IPS-18a (cell line): Measurements from ENCODE around the gene INAFM2.

Experiments used
- H3K27ac ChIP-seq: one replicate; pipeline ENCODE4 v1.5.1; 2013; ENCODE audit warnings: low read length
- H3K27me3 ChIP-seq: one replicate; pipeline ENCODE4 v1.6.1; 2013; ENCODE audit warnings: mild to moderate bottlenecking, low read length; ENCODE audit not compliant: control insufficient read depth, insufficient read depth
- H3K36me3 ChIP-seq: one replicate; pipeline ENCODE4 v1.6.1; 2013; ENCODE audit warnings: low read depth, low read length; ENCODE audit not compliant: control insufficient read depth
- H3K4me1 ChIP-seq: one replicate; pipeline ENCODE4 v1.6.1; 2013; ENCODE audit warnings: low read depth, low read length; ENCODE audit not compliant: control insufficient read depth
- H3K4me3 ChIP-seq: one replicate; pipeline ENCODE4 v1.5.1; 2013; ENCODE audit warnings: low read length
- H3K9ac ChIP-seq: one replicate; pipeline ENCODE4 v1.6.1; 2013; ENCODE audit warnings: mild to moderate bottlenecking, low read length, moderate library complexity
- H3K9me3 ChIP-seq: one replicate; pipeline ENCODE4 v1.6.1; 2013; ENCODE audit warnings: low read depth, low read length; ENCODE audit not compliant: control insufficient read depth

Gene INAFM2

DNA sequence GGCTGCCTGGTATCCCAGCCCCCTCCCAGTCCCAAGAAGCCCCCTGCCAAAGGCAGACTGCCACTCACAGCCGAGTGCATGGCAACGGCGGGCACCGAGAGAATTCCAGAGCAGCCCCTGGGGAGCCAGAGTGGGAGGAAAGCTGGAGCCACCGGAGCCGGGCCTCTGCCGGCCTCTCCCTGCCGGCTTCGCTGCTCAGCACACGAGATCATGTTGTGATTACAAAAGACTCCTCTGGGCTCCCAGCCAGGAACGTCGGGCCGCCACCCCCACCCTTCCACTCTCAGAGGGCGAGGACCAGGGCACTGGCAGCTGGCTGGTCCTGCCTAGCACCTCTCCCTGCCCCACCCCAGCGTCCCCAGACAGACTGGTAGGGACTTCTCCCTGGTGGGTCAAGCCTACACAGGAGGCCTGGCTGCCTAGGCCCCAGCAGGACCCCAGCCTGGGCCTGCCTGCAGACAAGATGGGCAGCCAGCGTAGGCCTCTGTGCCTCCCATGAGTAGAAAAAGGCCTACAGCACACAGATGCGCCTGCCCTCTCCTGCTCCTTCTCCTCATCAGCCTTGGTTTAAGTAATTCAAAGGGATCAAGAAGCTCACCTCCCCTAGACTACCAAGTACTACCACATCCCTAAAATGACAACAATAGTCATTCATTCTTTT lies 17.4 kb downstream of the INAFM2 start, which contains the start of gene CCDC9B:
Gene CCDC9B (minus strand): TSS at position 200 of the 661 bp plus-strand sequence. CDS start 120 bp downstream, at position 80.
- Histone ChIP-seq H3K27ac (no peak within 1 kb of the TSS), H3K9ac (no peak within 1 kb of the TSS), H3K9me3 (no peaks in the 10 kb centered on the region), H3K4me3 (no peak within 1 kb of the TSS), H3K4me1 (no peaks in the 10 kb centered on the region), H3K27me3 (peaks cover 6% of the 10 kb centered on the region), H3K36me3 (no peaks in the 10 kb centered on the region)

DNA sequence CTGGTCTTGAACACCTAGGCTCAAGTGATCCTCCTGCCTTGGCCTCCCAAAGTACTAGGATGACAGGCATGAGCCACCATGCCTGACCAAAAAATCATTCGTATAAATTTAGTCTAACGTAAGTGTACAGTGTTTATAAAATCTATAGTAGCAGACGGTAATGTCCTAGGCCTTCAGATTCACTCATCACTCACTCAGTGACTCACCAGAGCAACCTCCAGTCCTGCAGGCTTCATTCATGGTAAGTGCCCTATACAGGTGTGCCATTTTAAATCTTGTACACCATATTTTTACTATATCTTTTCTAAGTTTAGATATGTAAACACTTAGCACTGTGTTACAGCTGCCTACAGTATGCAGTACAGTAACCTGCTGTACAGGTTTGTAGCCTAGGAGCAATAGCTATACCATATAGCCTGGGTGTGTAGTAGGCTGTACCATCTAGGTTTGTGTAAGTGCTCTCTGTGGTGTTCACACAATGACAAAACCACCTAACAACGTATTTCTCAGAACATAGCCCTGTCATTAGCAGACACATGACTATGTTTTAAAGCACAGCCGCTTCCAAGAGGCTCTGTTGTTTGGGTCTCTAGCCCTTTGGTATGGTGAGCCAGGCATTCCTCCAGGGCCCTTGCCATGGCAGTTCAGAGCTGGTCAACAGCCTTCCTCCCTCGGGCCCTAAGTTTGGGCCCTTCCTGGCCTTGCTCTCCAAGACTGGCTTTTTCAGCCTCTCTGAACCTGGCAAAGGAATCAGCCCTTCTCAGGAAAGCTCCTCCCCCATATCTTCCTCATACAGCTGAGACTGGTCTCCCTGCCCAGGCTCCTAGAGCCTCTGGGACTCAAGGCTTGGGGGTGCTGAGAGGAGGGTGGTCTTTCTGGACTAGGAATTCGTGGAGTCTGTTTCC lies 19.2 kb downstream of the INAFM2 start:
- Histone ChIP-seq H3K36me3 (no peaks in the 10 kb centered on the region), H3K4me1 (no peaks in the 10 kb centered on the region), H3K4me3 (no peak overlapping the region), H3K27ac (no peak overlapping the region), H3K9me3 (no peaks in the 10 kb centered on the region), H3K9ac (no peak overlapping the region), H3K27me3 (no peaks in the 10 kb centered on the region)

DNA sequence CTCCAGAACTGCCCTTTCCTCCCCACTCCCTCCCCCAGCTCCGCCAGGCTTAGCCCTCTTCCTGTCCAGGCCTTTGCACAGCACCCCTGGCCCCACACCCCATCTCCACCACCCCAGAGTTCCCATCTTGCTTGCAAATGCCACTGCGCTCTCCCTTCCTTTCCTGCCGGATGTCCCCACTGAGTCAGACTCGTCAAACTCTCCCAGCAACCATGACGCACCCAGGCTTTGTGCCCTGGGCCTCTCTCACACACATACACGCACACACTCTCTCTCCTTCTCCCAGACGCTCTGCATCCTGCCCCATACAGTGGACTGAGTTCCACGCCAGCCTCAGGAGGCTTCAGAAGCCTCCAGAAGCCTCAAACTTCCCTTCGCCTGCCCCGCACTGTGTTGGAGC lies 20.0 kb downstream of the INAFM2 start:
- H3K9me3 ChIP-seq = no peaks in the 10 kb centered on the region
- no peaks in the 10 kb centered on the region for H3K4me1 ChIP-seq
- no peak overlapping the region for H3K9ac ChIP-seq
- H3K4me3 ChIP-seq = no peak overlapping the region
- H3K36me3 ChIP-seq = no peaks in the 10 kb centered on the region
- no peaks in the 10 kb centered on the region for H3K27me3 ChIP-seq
- H3K27ac ChIP-seq = no peak overlapping the region

DNA sequence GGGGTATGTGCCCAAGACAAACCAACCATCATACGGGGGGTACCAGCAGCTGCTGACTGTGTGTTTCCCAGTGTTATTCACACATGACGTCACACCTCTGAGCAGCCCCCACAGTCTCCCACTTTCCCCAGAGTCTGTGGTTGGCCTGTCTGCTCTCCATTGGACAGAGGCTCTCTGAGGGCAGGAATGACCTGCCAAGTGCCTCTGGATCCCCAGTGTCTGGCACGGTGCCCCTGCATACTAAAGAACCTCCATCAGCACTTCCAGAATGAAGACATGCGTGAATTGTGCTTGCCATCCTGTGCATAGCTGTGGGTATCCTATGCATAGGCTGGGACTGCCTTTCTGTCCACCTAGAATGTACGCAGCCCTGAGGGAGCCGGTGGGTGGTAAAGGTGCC lies 20.7 kb downstream of the INAFM2 start:
- Histone ChIP-seq H3K4me1 (no peaks in the 10 kb centered on the region), H3K27ac (no peak overlapping the region), H3K9ac (no peak overlapping the region)

DNA sequence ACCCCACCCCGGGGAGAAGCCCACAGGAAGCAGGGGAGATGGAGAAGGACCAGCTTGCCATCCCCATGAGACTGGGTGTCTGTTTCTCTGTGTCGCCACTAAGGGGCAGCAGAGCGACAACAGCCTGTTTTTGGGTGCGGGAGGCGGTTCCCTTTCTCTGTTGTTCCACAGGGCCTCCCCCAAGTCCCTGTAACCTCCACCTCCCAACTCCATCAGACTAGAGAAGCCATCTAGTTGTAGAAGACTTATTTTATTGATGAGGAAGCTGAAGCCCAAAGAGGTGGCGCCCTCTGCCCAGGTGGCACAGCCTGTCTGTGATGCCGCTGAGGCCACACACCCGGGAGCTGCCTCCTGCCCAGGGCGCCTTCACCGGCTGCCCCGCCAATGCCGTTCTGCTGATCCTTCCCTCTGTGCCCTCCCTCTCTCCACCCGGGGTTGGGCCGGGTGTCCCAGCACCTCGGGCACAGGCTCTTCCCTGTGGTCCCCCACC lies 21.2 kb downstream of the INAFM2 start:
- Histone ChIP-seq H3K4me3 (no peak overlapping the region), H3K27ac (no peak overlapping the region), H3K36me3 (no peaks in the 10 kb centered on the region), H3K9ac (no peak overlapping the region), H3K4me1 (no peaks in the 10 kb centered on the region), H3K9me3 (no peaks in the 10 kb centered on the region), H3K27me3 (no peaks in the 10 kb centered on the region)

More for the DNA sequence above, 20.7 kb downstream of the INAFM2 start:
- no peaks in the 10 kb centered on the region for H3K36me3 ChIP-seq
- no peaks in the 10 kb centered on the region for H3K27me3 ChIP-seq
- no peak overlapping the region for H3K4me3 ChIP-seq
- no peaks in the 10 kb centered on the region for H3K9me3 ChIP-seq

DNA sequence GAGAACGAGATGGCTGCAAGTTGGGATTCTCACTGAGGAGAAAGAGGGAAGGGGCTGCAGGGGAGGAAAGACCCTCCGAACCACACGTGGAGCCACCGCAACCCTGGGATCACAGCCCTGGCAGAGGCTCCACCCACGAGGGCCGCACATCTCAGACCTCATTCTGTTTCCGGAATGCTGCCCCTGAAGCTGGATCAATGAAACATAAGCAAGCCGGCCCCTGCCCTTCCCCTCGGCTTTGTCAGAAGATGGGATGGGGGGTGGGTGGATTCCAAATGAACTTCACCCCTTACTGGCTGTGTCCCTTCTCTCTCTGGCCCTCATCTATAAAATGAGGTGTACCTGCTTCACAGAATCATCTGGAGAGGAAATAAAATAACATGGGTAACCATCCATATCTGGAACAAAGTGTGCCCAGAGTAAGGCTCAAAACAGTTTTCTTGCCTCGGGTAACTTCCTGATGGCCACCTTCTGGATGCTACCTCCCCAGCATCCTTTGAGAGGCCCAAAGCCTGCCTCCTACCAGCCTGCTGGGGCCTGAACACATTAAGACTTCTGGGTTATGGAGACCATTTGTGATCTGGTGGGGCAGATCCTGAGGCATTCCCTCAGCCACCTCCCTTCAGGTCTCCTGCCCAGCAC lies 21.9 kb downstream of the INAFM2 start:
- H3K27ac ChIP-seq = no peak overlapping the region
- H3K36me3 ChIP-seq = no peaks in the 10 kb centered on the region
- H3K9ac ChIP-seq = no peak overlapping the region
- no peaks in the 10 kb centered on the region for H3K9me3 ChIP-seq
- H3K27me3 ChIP-seq = no peaks in the 10 kb centered on the region
- no peak overlapping the region for H3K4me3 ChIP-seq
- no peaks in the 10 kb centered on the region for H3K4me1 ChIP-seq

DNA sequence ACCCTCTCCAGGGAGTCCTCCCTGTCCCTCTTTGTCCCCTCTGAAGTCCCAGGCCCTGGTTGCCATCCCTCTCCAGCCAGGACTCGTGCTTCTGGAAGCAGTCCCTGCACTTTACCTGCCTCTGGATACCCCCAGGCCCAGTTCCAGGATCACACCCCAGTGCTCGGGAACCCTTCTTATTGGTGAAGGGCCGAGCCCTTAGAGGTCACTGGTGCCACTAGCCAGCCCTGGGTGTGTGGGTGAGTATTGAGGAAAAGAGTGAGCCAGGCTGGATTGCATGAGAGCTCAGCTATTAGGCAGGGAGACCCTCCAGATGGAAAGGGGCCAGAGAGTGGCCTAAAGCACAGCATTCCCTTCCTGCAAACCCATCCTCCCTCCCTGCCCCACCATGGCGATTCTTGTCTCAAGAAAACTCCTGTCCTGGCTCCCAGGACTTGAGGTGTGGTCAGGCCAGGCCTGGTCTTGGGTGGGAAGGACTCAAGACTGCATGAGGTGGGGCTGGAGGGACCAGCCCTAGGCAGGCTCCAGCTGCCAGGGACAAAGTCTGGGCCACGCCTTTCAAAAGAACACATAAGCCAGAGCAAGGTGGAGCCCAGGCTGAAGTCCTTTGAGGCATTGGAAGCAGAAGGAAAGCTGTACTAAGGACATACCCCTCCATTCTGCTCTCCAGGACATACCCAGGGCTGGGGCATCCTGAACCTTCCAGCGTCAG lies 22.5 kb downstream of the INAFM2 start:
- H3K27ac ChIP-seq = no peak overlapping the region
- H3K9me3 ChIP-seq = no peaks in the 10 kb centered on the region
- no peaks in the 10 kb centered on the region for H3K36me3 ChIP-seq
- H3K4me1 ChIP-seq = no peaks in the 10 kb centered on the region
- no peak overlapping the region for H3K4me3 ChIP-seq
- no peaks in the 10 kb centered on the region for H3K27me3 ChIP-seq
- H3K9ac ChIP-seq = no peak overlapping the region

DNA sequence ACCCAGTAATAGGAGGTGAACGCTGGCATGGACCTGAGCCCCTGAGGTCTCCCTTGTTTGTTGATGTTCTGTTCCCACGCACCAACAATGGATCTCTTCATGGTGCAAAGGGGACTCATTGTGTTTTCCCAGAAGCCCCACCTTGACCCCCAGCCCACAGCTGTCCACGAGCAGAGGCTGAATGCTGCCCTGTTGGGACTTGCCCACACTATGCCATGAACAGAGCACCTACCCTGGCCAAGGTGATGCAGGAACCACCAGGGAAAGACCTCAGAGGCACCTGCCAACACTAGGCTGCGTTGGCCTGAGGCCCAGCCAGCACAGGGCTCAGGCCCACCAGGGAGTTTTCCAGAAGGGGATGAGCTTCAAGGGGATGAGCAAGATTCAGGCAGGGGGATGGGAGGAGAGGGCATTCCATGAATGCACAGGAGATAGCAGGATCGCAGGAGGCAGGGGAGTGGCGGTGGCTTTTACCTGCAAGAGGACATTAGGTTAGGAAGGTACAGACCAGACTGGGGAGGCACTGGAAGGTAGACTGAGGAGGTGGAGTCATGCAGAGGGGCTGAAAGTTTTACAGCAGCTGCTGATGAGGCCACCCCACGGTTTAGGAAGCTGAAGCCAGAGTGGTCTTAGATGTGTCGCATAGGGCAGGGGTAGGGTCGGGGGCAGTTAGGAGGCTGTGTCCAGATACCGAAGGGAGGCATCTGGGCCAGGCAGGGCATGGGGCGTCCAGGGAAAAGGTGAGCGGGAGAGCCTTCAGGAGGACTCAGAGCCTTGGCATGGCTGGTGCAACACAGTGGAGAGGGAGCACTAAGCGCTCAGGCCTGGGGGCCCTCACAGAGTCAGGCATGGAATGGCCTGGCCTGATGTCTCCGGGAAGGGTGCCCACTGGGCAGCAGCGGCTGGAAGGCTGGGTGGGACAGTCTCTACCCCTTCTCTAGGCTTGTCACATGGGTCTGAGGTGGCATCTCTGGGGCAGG lies 23.4 kb downstream of the INAFM2 start:
- Histone ChIP-seq H3K4me1 (no peaks in the 10 kb centered on the region), H3K27me3 (no peaks in the 10 kb centered on the region), H3K27ac (no peak overlapping the region), H3K9ac (no peak overlapping the region), H3K36me3 (no peaks in the 10 kb centered on the region), H3K4me3 (no peak overlapping the region), H3K9me3 (no peaks in the 10 kb centered on the region)

DNA sequence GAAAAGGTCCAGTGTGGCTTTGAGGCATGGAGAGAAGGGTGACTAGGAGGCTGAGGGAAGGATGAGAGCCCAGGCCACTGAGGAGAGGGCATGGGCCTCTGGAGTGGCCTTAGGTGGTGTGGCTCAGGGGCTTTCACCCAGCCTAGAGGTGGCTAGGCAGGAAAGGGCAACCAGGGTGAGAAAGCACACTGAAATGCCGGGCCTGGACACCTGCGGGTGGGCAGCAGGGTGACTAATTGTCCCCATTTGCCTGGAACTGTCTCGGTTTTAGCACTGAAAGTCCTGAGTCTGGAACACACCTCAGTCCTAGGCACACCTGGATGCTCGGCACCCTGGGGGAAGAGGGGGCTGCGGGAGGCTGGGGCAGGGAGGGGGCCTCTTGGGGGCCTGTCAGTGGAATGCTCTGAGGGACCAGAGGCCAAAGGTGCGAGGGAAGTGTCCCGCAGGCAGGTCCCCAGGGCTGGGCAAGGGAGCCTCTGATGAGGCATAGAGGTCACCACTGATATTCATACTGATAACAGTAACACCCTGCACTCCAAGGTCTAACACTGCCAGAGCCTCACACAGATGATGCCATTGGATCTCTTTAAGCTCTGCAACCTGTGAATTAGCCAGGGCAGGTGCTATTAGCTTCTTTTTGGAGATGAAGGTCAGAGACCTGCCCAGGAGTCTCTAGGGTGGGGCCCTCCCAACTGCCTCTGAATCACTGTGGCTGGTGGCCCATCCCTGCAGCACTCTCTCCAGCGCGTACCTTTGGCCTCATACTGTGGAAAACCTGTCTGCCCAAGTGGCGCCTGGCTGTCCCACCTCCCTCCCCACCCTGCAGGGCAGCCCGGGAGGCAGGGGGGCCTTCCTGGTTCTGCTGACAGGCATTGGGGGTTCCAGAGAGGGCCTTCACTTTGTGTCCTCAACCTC lies 24.3 kb downstream of the INAFM2 start:
- no peaks in the 10 kb centered on the region for H3K4me1 ChIP-seq
- no peak overlapping the region for H3K9ac ChIP-seq
- no peaks in the 10 kb centered on the region for H3K27me3 ChIP-seq
- no peak overlapping the region for H3K4me3 ChIP-seq
- no peaks in the 10 kb centered on the region for H3K36me3 ChIP-seq
- H3K9me3 ChIP-seq = no peaks in the 10 kb centered on the region
- no peak overlapping the region for H3K27ac ChIP-seq

DNA sequence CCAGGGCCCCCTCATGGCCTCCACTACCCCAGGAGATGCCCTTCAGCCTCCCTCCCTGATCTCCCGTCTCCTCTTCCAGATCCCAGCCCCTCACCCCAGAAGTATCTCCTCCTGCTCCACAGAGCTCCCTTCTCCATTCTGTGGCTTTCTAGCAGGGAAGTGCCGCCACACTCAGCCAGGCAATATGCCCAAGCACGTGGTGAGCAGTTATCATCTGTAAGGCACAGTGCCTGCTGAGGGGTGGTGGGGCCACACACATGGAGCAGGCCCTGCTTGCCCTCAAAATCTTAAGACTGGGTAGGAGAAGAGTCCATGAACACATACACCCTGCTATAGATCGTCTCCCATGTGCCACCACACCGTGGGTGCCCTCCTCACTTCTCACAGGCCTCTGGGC lies 25.0 kb downstream of the INAFM2 start:
- no peak overlapping the region for H3K27ac ChIP-seq
- no peaks in the 10 kb centered on the region for H3K9me3 ChIP-seq

More for the DNA sequence above, 25.0 kb downstream of the INAFM2 start:
- H3K4me1 ChIP-seq = no peaks in the 10 kb centered on the region
- H3K9ac ChIP-seq = no peak overlapping the region
- H3K27me3 ChIP-seq = no peaks in the 10 kb centered on the region
- no peaks in the 10 kb centered on the region for H3K36me3 ChIP-seq
- no peak overlapping the region for H3K4me3 ChIP-seq
